Measurements from ENCODE around the gene ZNF648.

GRCh38 chr1:182050481-182051448, 10.7 kb downstream of the ZNF648 start:
- TF ChIP-seq CTCF (IDR thresholded peaks at IDR 0.05) (no peak), POLR2A (IDR thresholded peaks at IDR 0.05) (no peak)

Data from transverse colon (tissue), 3 donors.